SJCRH30 (cell line): Measurements from ENCODE around the gene HOMER2. TPM values are rescaled to one million over a fixed set of nuclear protein-coding genes. Genes with fewer than 3 reads are reported as not detected.
"Not testable (repeated sequence)": the region's sequence is repeated elsewhere in the genome, so short reads cannot be mapped to it uniquely, and the experiment has no call there.

Source experiments
- DNase-seq, 2 experiments: peaks; one replicate each; pipeline ENCODE4 v3.0.0-alpha.2; 2015 to 2020
- H3K27ac ChIP-seq: fragments of 250-450 bp; sonication (Bioruptor Pico); 2 replicates; pipeline ENCODE4 v1.5.1; 2020; ENCODE audit warnings: mild to moderate bottlenecking, moderate library complexity
- H3K27me3 ChIP-seq: fragments of 250-450 bp; sonication (Bioruptor Pico); 2 replicates; pipeline ENCODE4 v1.5.1; 2020; ENCODE audit warnings: mild to moderate bottlenecking, moderate library complexity
- H3K36me3 ChIP-seq: fragments of 250-450 bp; sonication (Bioruptor Pico); 2 replicates; pipeline ENCODE4 v1.5.1; 2020; ENCODE audit warnings: mild to moderate bottlenecking, moderate library complexity
- H3K4me1 ChIP-seq: fragments of 250-450 bp; sonication (Bioruptor Pico); 2 replicates; pipeline ENCODE4 v1.5.1; 2020; ENCODE audit warnings: mild to moderate bottlenecking, moderate library complexity
- H3K4me3 ChIP-seq: fragments of 250-450 bp; sonication (Bioruptor Pico); 2 replicates; pipeline ENCODE4 v1.5.1; 2020; ENCODE audit warnings: mild to moderate bottlenecking, moderate library complexity
- H3K9me3 ChIP-seq: fragments of 250-450 bp; sonication (Bioruptor Pico); replicated peaks from 2 replicates; pipeline ENCODE4 v1.5.1; 2020; ENCODE audit warnings: mild to moderate bottlenecking, moderate library complexity
- total RNA-seq: library from RNA; depleted of rRNA; stranded (reverse); fragments of >200 nt; shearing (Covaris generic); gene quantifications from 2 replicates; pipeline ENCODE4 v1.2.3, GENCODE V29; 2014

HOMER2 gene
- total RNA-seq, 1 experiment from 2014 or later, result 6.8 TPM

DNA sequence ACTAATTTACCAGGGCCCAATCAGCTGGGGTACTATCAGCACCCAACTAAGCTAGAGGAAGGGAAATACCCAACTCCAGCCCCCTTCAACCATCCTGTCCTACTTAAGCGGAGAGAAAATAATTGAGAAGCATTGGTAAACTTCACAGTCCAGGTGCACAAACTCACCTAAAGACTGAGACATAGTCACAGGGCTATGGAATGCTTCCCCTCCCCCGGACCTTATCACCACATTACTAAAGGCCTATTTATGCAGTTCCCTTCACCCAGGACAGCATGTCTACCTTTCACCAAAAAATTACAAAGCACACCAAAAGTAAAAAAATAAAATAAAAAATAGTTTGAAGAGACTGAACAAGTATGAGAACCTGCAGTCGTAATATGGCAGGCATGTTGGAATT is 47.9 kb downstream of the HOMER2 start:
- Histone ChIP-seq H3K9me3 (no peaks in the 10 kb centered on the region), H3K27ac (no peak overlapping the region), H3K36me3 (no peaks in the 10 kb centered on the region), H3K27me3 (no peaks in the 10 kb centered on the region; the same call in 1 of the 2 replicates), H3K4me3 (no peak overlapping the region), H3K4me1 (no peaks in the 10 kb centered on the region)
- no peak for DNase-seq

DNA sequence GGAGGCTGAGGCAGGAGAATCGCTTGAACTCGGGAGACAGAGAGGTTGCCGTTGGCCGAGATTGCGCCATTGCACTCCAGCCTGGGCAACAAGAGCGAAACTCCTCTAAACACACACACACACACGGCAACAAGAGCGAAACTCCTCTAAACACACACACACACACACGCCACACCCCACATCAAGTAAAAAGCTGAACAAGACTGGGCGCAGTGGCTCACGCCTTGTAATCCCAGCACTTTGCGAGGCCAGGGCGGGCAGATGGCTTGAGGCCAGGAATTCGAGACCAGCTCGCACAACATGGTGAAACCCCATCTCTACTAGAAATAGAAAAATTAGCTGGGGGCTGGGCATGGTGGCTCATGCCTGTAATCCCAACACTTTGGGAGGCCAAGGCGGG is 49.0 kb downstream of the HOMER2 start:
- Histone ChIP-seq H3K36me3 (no peaks in the 10 kb centered on the region), H3K27me3 (no peaks in the 10 kb centered on the region; the same call in 1 of the 2 replicates), H3K4me3 (no peak overlapping the region), H3K9me3 (no peaks in the 10 kb centered on the region), H3K27ac (no peak overlapping the region), H3K4me1 (no peaks in the 10 kb centered on the region)
- no peak for DNase-seq

DNA sequence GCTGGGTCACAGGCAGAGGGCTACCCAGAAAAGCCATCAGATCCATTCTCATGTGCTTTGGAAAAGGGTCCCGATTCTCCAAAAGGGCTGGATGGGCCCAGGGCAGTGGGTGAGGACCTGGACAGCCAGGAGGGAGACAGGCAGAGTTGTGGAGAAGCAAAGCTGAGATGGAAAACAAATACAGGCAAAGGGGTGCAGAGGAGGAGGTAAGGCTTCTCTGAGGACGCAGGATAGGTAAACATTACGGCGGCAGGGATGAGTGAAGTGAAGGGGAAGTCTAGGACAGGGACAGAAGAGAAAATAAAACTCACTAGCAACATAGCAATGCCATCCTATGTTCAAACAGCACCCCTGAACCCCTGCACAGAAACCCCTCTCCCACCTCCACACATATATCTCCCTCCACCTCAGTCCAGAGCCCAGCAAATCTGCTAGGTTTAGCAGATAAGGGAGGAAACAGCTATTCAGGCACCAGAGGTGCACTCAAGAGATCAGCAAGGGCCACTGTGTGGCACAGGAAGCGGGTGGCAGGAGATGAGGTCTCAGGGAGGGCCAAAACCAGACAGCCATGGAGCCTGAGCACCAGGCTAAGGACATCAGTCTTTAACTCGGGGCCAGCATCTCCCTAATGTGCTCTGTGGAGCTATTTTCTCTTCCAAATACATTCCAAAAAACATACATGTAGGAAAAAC is 51.3 kb downstream of the HOMER2 start:
- no peak overlapping the region for H3K27ac ChIP-seq
- no peaks in the 10 kb centered on the region for H3K4me1 ChIP-seq
- no peak for DNase-seq
- H3K27me3 ChIP-seq, result no peaks in the 10 kb centered on the region; the same call in 1 of the 2 replicates
- no peak overlapping the region for H3K4me3 ChIP-seq
- H3K36me3 ChIP-seq, result no peaks in the 10 kb centered on the region
- no peaks in the 10 kb centered on the region for H3K9me3 ChIP-seq

- Histone ChIP-seq H3K9me3 (no peaks in the 10 kb centered on the region), H3K4me1 (peaks cover 3% of the 10 kb centered on the region), H3K4me3 (no peak overlapping the region), H3K27ac (no peak overlapping the region), H3K27me3 (no peaks in the 10 kb centered on the region; the same call in 1 of the 2 replicates), H3K36me3 (no peaks in the 10 kb centered on the region)
- no peak for DNase-seq
These were observed 51.9 kb downstream of the HOMER2 start for GRCh38 chr15:82900511-82901060.

GRCh38 chr15:82898961-82899360 is 53.6 kb downstream of the HOMER2 start:
- Histone ChIP-seq H3K9me3 (no peaks in the 10 kb centered on the region), H3K27ac (no peak overlapping the region)

DNA sequence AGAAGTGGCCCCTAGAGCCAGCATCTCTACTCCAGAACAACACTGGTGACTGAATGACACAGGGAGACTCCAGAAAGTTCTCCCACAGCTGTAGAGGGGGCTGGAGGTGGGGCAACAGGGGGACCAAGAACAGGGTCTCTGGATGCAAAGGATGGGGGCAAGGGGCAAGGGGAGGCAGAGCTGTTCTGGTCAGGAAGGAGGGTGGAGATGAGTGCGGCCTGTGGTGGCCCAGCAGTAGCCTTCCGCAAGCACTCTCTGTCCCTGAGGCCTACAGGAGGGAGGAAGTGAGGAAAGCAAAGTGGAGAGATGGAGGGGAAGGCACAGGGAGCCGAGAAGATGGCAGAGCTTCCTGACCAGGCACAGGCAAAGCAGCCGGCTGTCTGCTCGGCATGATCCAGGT is 56.5 kb downstream of the HOMER2 start:
- Histone ChIP-seq H3K4me3 (no peak overlapping the region), H3K9me3 (no peaks in the 10 kb centered on the region), H3K4me1 (peaks cover 11% of the 10 kb centered on the region), H3K36me3 (no peaks in the 10 kb centered on the region), H3K27ac (peak overlapping the region; percentile 57), H3K27me3 (no peaks in the 10 kb centered on the region)
- DNase-seq, result no peak

More at GRCh38 chr15:82898961-82899360, 53.6 kb downstream of the HOMER2 start:
- Histone ChIP-seq H3K4me3 (no peak overlapping the region), H3K4me1 (peaks cover 11% of the 10 kb centered on the region), H3K36me3 (no peaks in the 10 kb centered on the region), H3K27me3 (no peaks in the 10 kb centered on the region)
- DNase-seq, result no peak

DNA sequence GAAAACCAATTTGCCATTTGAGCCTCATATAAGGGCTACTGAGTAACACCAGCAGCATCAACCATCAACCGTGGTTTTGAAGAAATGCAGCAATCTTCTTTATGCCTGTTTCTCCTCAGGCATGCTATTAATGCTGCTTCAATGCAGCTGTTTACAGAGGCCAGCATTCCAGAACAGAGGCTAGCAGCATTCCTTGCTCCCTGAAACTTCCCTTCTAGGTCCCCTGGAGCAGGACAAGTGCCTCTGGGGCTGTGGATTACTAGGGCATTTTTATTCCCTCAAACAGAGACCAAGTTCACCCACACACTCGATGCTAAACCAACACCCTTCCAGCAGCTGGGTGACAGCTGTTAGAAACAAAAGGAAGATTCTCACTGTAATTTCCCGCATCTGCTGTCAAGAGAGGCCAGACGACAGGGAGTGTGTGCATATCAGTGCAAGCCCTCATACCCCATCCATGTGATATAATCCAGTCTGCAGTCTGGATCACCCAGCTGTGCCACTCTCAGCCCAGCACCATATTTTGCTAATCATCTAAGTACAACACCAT is 57.5 kb downstream of the HOMER2 start:
- Histone ChIP-seq H3K36me3 (no peaks in the 10 kb centered on the region), H3K9me3 (no peaks in the 10 kb centered on the region), H3K27me3 (no peaks in the 10 kb centered on the region), H3K27ac (peak overlapping the region; percentile 57), H3K4me3 (no peak overlapping the region), H3K4me1 (peaks cover 11% of the 10 kb centered on the region)
- peak; percentile 76 to 88 for DNase-seq

DNA sequence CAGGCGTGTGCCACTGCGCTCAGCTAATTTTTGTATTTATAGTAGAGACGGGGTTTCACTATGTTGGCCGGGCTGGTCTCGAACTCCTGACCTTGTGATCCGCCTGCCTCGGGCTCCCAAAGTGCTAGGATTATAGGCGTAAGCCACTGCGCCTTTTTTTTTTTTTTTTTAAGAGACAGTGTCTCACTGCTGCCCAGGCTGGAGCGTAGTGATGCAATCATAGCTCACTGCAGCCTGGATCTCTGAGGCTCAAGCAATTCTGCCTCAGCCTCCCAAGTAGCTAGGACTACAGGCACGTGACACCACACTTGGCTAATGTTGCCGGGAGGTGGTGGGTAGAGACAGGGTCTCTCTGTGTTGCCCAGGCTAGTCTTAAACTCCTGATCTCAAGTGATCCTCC is 59.0 kb downstream of the HOMER2 start:
- DNase-seq, H3K27me3 ChIP-seq, H3K9me3 ChIP-seq, H3K36me3 ChIP-seq, H3K27ac ChIP-seq, H3K4me3 ChIP-seq: not testable (repeated sequence)
- H3K4me1 ChIP-seq, result peaks cover 11% of the 10 kb centered on the region

DNA sequence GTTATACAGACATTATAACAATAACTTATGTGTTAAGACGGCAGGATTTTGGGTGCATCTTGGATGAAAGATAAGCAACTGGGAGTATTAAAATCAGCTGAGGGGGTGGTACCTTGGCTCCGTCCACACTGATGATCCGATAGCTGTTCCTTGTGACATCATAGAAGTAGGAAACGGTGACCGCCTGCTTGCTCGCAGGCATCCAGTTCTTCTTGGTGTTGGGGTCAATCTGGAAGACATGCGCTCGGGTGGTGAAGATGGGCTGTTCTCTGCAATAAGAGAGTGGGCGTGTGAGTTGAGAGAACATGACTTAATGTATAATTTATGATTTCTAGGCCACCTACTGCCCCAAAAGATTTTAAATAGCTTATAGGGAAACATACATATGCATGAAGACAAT is 59.9 kb downstream of the HOMER2 start:
- H3K36me3 ChIP-seq, result no peaks in the 10 kb centered on the region
- H3K4me3 ChIP-seq, result no peak overlapping the region
- no peak for DNase-seq
- no peaks in the 10 kb centered on the region for H3K9me3 ChIP-seq
- H3K27ac ChIP-seq, result no peak overlapping the region
- H3K4me1 ChIP-seq, result peaks cover 11% of the 10 kb centered on the region
- no peaks in the 10 kb centered on the region for H3K27me3 ChIP-seq

DNA sequence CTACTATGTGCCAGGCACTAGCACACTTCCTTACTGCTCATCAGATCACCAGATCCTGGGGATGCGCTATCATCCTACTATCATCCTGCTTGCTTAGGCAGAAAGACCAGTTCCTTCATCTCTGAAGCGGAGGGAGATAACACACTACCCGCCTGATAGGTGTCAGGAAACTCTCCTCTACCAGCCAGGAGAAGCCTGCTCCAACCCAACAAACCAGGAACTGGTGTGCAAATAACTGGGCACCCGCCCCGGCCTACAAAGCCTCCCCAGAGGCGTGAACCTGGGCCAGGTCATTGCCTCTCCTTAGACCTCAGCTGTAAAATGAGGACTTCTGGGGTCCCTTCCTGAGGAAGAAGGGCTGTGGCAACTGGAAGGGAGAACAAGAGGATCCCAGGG is 61.5 kb downstream of the HOMER2 start:
- H3K36me3 ChIP-seq, result no peaks in the 10 kb centered on the region
- no peaks in the 10 kb centered on the region for H3K9me3 ChIP-seq
- peaks cover 11% of the 10 kb centered on the region for H3K4me1 ChIP-seq
- H3K27ac ChIP-seq, result no peak overlapping the region
- no peak for DNase-seq
- H3K27me3 ChIP-seq, result no peaks in the 10 kb centered on the region
- H3K4me3 ChIP-seq, result no peak overlapping the region

GRCh38 chr15:82890338-82890994 is 62.1 kb downstream of the HOMER2 start:
- Histone ChIP-seq H3K4me3 (no peak overlapping the region), H3K36me3 (no peaks in the 10 kb centered on the region), H3K4me1 (peaks cover 6% of the 10 kb centered on the region), H3K27me3 (no peaks in the 10 kb centered on the region), H3K9me3 (no peaks in the 10 kb centered on the region), H3K27ac (no peak overlapping the region)
- DNase-seq, result no peak

DNA sequence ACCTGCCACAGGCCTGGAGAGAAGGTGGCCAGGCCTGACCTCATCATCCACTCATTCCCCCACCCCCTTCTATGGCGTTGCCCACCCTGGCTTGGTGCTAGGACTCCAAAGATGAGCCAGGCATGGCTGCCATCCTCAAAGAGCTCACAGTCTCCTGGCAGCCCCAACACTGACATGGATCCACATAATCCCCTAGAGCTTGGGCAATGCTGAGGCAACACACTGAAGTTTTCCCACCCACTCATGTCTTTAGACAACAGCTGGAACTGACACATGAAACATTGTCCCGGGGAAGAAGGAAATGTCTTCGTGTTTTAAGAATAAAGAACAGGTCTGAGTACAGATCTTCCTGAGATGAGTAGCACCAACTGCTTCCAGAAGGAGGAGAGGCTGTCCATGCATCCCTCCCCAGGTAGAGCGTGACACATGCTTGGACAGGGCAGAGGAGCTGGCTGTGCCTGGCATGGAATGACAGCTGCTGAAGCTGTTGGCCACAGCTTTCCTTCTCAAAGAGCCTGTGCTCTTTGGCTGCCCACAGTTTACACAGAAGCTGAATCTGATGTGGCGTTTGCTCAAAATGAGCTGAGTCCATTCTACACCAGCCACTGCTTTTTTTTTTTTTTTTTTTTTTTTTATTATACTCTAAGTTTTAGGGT is 70.1 kb downstream of the HOMER2 start:
- Histone ChIP-seq H3K9me3 (no peaks in the 10 kb centered on the region), H3K4me3 (no peak overlapping the region), H3K27me3 (no peaks in the 10 kb centered on the region), H3K27ac (no peak overlapping the region), H3K36me3 (no peaks in the 10 kb centered on the region), H3K4me1 (no peaks in the 10 kb centered on the region)
- peak in 1 of 2 experiments; percentile 9 for DNase-seq

GRCh38 chr15:82881747-82882146 is 70.8 kb downstream of the HOMER2 start:
- Histone ChIP-seq H3K4me3 (no peak overlapping the region), H3K27me3 (no peaks in the 10 kb centered on the region), H3K27ac (no peak overlapping the region), H3K9me3 (no peaks in the 10 kb centered on the region), H3K4me1 (no peaks in the 10 kb centered on the region), H3K36me3 (no peaks in the 10 kb centered on the region)
- DNase-seq, result no peak

- DNase-seq, result no peak
- Histone ChIP-seq H3K4me1 (no peaks in the 10 kb centered on the region), H3K4me3 (no peak overlapping the region), H3K27ac (no peak overlapping the region), H3K27me3 (no peaks in the 10 kb centered on the region), H3K36me3 (no peaks in the 10 kb centered on the region), H3K9me3 (no peaks in the 10 kb centered on the region)
These were observed 71.8 kb downstream of the HOMER2 start for GRCh38 chr15:82880704-82881103.

DNA sequence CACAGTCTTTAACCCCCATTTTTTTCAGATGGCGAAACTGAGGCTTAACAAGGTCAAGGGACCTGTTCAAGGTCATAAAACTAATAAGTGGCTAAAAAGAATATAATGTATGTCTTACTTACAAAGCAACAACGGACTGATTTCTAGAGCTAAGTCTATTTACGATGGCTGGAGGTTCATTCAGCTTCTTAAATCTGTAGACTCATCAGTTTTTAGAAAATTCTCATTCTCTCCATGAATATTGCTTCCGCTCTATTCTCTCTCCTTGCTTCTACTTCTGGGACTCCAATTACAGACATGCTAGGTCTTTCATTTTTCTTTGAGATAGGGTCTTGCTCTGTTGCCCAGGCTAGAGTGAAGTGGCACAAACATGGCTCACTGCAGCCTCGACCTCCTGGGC is 74.2 kb downstream of the HOMER2 start:
- H3K27ac ChIP-seq, result no peak overlapping the region

More for the DNA sequence above, 74.2 kb downstream of the HOMER2 start:
- Histone ChIP-seq H3K4me3 (no peak overlapping the region), H3K9me3 (no peaks in the 10 kb centered on the region), H3K4me1 (no peaks in the 10 kb centered on the region), H3K27me3 (no peaks in the 10 kb centered on the region), H3K36me3 (no peaks in the 10 kb centered on the region)
- DNase-seq, result no peak
